IPS-20b (cell line): ENCODE measurements around the gene FAM227B.
"Not testable (repeated sequence)": the region's sequence is repeated elsewhere in the genome, so short reads cannot be mapped to it uniquely, and the experiment has no call there.

Source experiments
- H3K27ac ChIP-seq: one replicate; pipeline ENCODE4 v1.5.1; 2013; ENCODE audit warnings: low read length
- H3K27me3 ChIP-seq: 2 replicates; pipeline ENCODE4 v1.6.1; 2013; ENCODE audit warnings: mild to moderate bottlenecking, low read length, inconsistent platforms; ENCODE audit not compliant: insufficient read depth
- H3K36me3 ChIP-seq: 2 replicates; pipeline ENCODE4 v1.6.1; 2013; ENCODE audit warnings: low read depth, mild to moderate bottlenecking, inconsistent platforms, low read length, moderate library complexity; ENCODE audit not compliant: insufficient read depth
- H3K4me1 ChIP-seq: 2 replicates; pipeline ENCODE4 v1.6.1; 2013; ENCODE audit warnings: mild to moderate bottlenecking, control low read depth, inconsistent platforms, low read length, moderate library complexity; ENCODE audit not compliant: insufficient read depth
- H3K4me3 ChIP-seq: 2 replicates; pipeline ENCODE4 v1.5.1; 2013; ENCODE audit warnings: mild to moderate bottlenecking, low read length, inconsistent platforms
- H3K9ac ChIP-seq: 2 replicates; pipeline ENCODE4 v1.6.1; 2013; ENCODE audit warnings: low read depth, mild to moderate bottlenecking, inconsistent platforms, low read length, moderate library complexity
- H3K9me3 ChIP-seq: 2 replicates; pipeline ENCODE4 v1.6.1; 2013; ENCODE audit warnings: mild to moderate bottlenecking, low read depth, low read length, inconsistent platforms; ENCODE audit not compliant: insufficient read depth

FAM227B gene, protein sequence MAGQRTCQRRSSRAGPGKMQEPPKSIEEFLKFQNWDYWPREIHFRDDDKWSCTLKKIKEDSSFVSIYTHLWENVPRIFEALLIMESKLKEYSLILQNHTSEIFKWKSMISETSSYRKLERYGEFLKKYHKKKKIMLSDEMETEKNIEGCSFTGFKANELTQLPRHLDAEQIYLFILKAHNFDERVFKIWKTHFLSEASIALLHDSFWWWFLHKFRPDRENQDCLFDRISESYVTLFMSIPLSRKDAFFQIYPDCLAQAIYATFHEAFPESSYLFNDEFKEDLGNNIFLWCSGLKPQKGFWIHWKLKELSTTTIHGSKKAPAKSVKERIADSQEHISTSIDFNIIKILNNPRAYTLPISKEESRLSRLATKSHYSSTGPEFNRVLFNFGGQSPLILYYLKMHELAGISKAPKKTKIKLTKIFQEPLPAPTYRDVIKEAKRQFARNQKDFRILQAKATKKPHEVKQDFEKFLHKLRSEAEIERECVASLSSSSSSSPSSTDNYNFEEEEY

DNA sequence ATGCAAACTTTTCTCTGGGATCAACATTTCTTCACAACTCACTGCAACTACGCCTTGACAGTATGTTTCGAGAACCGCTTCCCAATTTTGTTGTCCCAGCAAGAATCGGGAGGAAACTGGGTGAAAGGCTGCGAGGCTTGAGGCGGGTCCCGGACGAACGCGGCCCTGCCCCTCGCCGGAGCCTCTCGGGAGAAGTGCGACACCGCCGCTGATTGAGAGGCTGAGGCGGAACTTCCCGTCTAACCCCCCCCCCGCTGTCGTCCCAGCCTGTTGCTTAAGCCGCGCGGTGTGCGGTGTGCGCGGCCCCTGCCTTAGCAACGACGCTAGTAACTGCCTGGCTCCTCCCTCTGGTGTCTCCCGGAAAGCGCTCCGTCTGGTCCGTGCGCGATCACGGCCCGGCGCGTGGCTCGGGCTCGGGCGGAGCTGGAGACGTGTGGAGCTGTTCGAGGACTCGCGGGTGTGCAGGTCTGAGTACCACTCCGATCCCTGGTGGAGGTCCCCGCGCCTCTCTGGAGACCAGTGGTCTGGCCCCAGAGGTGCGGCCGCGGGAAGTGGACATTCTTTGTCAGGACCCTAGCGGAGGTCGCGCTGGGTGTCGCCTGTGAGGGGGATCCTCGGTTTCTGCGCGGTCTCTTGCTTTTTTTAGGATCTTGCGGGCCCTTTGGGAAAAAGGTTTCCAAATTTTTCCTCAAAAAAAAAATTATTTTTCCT lies at the start of gene FAM227B, which contains the start of gene DTWD1:
FAM227B (minus strand) TSS at position 161 of the 711 bp plus-strand sequence. CDS start 5,647 bp downstream, outside the sequence.
DTWD1 (plus strand) TSS at position 391 of the 711 bp plus-strand sequence. CDS start 4,120 bp downstream, outside the sequence.
- Histone ChIP-seq H3K27ac (peak within 1 kb of the TSS; percentile 57), H3K27me3 (no peaks in the 10 kb centered on the region), H3K4me3 (peak within 1 kb of the TSS; percentile 94), H3K4me1 (peaks cover 5% of the 10 kb centered on the region; the same call in 1 of the 2 replicates), H3K9ac (peak within 1 kb of the TSS; percentile 94), H3K9me3 (peaks cover 15% of the 10 kb centered on the region), H3K36me3 (peaks cover 14% of the 10 kb centered on the region)

DNA sequence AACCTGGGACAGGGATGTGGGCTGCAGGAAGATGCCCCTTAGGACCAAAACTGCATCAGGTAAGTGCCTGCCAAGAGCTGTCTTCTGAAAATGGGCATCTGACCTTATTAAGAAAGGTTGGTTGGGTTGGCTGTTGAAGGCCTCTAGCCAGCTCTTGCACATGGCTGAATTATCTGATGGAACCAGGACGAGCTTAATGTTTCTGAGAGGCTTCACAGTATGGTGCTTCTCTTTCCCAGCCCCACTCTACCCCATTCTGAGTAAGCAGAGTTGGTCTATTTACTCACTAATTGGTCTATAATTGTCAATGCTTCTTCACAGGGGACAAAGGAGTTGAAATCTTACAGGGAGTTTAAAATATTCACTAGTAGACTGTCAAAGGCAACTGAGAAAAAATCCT lies 48.7 kb upstream of the FAM227B start:
- Histone ChIP-seq H3K9ac (no peak overlapping the region), H3K9me3 (no peaks in the 10 kb centered on the region), H3K4me1 (peaks cover 11% of the 10 kb centered on the region; the same call in 1 of the 2 replicates), H3K27me3 (no peaks in the 10 kb centered on the region), H3K36me3 (no peaks in the 10 kb centered on the region), H3K27ac (no peak overlapping the region), H3K4me3 (no peak overlapping the region)

DNA sequence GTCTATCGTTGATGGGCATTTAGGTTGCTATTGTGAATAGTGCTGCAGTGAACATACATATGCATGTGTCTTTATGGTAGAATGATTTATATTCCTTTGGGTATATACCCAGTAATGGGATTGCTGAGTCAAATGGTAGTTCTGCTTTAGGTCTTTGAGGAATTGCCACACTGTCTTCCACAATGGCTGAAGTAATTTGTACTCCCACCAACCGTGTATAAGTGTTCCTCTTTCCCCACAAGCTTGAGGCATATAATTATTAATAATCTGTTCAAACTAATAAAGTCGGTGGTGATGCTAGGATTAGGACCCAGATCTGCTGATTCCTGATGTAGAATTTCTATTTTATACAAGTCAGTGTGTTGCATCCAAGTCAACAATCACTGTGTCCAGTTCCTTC lies 45.9 kb upstream of the FAM227B start:
- not testable (repeated sequence) for H3K27me3 ChIP-seq, H3K36me3 ChIP-seq, H3K9me3 ChIP-seq, H3K9ac ChIP-seq, H3K4me3 ChIP-seq, H3K27ac ChIP-seq
- H3K4me1 ChIP-seq: peaks cover 11% of the 10 kb centered on the region; the same call in 1 of the 2 replicates

DNA sequence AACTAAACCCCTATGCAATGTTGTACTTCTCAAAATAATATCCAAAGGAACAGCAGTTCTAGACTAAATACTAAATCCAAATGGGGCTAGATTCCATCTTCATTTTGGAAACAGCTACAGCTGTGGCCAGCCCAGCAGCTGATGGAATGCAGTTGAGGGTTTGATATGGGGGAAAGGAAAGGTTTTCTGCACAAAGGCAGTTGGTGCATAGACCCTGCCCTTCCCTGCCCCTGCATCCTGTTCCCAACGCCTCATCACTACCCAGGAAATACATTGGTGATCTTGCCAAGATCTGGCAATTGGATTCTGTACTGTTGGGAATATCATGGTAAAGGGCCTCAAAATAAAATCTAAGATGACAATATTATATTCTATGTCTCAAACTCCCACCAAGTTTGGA lies 44.1 kb upstream of the FAM227B start:
- no peak overlapping the region for H3K27ac ChIP-seq
- no peak overlapping the region for H3K9ac ChIP-seq
- H3K4me3 ChIP-seq: no peak overlapping the region
- H3K36me3 ChIP-seq: no peaks in the 10 kb centered on the region
- H3K4me1 ChIP-seq: peaks cover 6% of the 10 kb centered on the region; the same call in 1 of the 2 replicates
- no peaks in the 10 kb centered on the region for H3K27me3 ChIP-seq
- no peaks in the 10 kb centered on the region for H3K9me3 ChIP-seq

DNA sequence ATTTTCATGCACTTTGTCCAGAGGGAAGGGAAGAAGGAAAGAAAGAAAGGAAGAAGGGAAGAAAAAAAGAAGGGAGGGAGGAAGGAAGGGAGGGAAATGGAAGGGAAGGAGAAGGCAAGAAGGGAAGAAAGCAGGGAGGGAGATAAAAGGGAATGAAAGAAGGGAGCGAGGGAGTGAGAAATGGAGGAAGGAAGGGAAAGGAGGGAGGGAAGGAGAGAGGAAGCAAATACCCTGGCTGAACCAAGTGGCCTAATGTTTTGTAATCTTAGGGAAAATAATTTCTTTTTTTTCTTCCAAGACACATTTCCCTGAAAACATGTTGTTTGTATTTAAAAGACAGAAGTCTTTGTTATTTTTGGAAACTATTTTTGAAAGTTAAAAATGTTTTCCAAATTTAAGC lies 36.1 kb upstream of the FAM227B start:
- no peak overlapping the region for H3K4me3 ChIP-seq
- H3K36me3 ChIP-seq: no peaks in the 10 kb centered on the region
- H3K9me3 ChIP-seq: peaks cover 26% of the 10 kb centered on the region; the same call in 1 of the 2 replicates
- no peak overlapping the region for H3K9ac ChIP-seq
- H3K4me1 ChIP-seq: no peaks in the 10 kb centered on the region
- no peaks in the 10 kb centered on the region for H3K27me3 ChIP-seq
- H3K27ac ChIP-seq: no peak overlapping the region

DNA sequence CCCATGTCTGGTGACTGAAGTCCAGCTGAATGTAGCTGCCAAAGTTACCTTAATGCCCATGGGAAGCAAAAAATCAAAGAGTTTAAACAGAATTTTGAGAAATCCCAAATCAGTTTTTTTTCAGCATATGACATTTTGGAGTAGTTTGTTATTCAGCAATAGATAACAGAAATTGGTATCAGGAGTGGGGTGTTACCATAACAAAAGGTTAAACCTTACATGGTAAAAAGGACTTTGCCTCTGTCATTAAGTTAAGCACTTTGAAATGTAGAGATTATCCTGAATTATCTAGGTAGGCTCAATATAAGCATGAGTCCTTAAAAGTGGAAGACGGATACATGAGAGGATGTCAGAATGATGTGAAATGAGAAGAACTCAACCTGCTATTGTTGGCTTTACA lies 32.3 kb upstream of the FAM227B start:
- Histone ChIP-seq H3K9me3 (peaks cover 26% of the 10 kb centered on the region; the same call in 1 of the 2 replicates), H3K27me3 (no peaks in the 10 kb centered on the region), H3K36me3 (no peaks in the 10 kb centered on the region), H3K4me1 (no peaks in the 10 kb centered on the region), H3K4me3 (no peak overlapping the region), H3K27ac (no peak overlapping the region), H3K9ac (no peak overlapping the region)

DNA sequence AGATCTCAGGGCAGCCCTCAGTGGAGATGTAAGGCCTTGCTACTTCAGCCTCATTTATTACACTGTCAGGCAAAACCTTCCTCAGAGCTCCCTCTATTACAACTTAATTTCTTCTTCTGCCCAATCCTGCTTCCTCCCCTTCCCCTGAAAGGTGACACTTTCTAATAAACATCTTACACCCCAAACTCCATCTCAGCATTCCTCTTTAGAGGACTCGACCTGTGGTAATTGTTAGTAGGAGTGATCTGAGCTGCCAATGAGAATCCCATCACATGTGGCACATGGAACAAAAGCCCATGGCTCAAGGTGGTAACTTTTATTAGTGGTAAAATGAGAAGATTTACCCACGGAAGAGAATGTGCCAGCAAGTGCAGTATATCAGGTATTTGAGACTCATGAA lies 30.1 kb upstream of the FAM227B start:
- H3K27me3 ChIP-seq: no peaks in the 10 kb centered on the region
- H3K36me3 ChIP-seq: no peaks in the 10 kb centered on the region
- no peak overlapping the region for H3K9ac ChIP-seq
- no peak overlapping the region for H3K27ac ChIP-seq
- no peak overlapping the region for H3K4me3 ChIP-seq
- no peaks in the 10 kb centered on the region for H3K4me1 ChIP-seq
- peaks cover 22% of the 10 kb centered on the region; the same call in 1 of the 2 replicates for H3K9me3 ChIP-seq

DNA sequence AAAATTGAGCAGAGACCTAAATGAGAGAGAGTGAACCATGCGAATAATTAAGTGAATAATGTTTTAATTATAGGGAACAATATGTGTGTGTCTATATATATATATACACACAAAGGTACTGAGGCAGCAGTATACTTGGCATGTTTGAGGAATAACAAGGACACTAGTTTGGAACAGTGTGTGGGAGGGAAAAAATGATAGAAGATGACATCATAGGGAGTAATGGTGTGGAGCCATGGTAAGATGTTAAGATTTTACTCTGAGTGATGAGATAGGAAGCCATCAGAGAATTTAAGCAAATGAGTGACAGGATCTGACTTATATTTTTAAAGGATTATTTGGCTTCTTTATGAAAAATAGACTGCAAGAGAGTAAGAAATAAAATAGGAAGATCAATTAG lies 29.4 kb upstream of the FAM227B start:
- Histone ChIP-seq H3K9me3 (peaks cover 22% of the 10 kb centered on the region; the same call in 1 of the 2 replicates), H3K36me3 (peaks cover 1% of the 10 kb centered on the region; the same call in 1 of the 2 replicates), H3K27me3 (no peaks in the 10 kb centered on the region), H3K4me3 (no peak overlapping the region), H3K4me1 (no peaks in the 10 kb centered on the region), H3K27ac (no peak overlapping the region), H3K9ac (no peak overlapping the region)

DNA sequence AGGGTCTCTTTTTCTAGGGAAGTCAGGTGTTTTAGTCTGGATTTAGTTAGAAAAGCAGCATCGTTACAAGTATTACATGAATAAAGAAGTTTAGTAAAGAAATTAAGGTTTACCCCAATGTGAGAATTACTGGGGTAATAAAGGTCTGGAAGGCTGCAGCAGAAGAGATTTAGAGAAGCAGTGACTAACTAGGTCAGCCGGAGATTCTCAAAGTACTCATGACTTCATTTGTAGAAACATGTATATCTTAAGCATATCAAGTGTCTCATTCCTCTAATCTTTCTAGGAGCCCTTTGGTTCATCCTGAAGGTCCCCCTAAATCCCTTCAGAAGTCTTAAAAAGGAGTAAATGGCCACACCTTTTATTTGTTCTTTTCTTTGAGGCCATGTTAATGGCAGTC lies 26.3 kb upstream of the FAM227B start:
- no peaks in the 10 kb centered on the region for H3K9me3 ChIP-seq
- H3K36me3 ChIP-seq: peaks cover 12% of the 10 kb centered on the region; the same call in 1 of the 2 replicates
- no peak overlapping the region for H3K27ac ChIP-seq
- peaks cover 9% of the 10 kb centered on the region for H3K4me1 ChIP-seq
- no peak overlapping the region for H3K9ac ChIP-seq
- H3K4me3 ChIP-seq: no peak overlapping the region
- no peaks in the 10 kb centered on the region for H3K27me3 ChIP-seq

DNA sequence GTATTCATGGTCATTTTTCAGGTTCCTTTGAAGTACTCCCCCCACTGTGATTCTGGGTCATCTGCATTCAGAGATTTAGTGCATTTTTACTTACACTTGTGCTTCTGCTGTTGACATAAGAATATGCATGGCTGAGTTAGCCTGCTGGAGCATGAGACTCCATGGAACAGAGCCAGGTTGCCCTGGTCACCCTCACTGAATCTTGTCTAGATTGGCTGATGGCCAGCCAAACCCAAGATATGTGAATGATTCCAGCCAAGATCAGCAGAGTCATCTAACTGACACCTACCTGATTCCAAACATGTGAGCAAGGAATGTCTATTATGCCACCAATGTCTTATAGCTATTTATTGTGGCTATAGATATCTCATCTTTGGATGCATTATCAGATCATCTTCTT lies 25.3 kb upstream of the FAM227B start:
- Histone ChIP-seq H3K27ac (no peak overlapping the region), H3K9me3 (no peaks in the 10 kb centered on the region), H3K27me3 (no peaks in the 10 kb centered on the region), H3K4me1 (peaks cover 9% of the 10 kb centered on the region), H3K4me3 (no peak overlapping the region), H3K36me3 (peaks cover 12% of the 10 kb centered on the region; the same call in 1 of the 2 replicates), H3K9ac (no peak overlapping the region)

DNA sequence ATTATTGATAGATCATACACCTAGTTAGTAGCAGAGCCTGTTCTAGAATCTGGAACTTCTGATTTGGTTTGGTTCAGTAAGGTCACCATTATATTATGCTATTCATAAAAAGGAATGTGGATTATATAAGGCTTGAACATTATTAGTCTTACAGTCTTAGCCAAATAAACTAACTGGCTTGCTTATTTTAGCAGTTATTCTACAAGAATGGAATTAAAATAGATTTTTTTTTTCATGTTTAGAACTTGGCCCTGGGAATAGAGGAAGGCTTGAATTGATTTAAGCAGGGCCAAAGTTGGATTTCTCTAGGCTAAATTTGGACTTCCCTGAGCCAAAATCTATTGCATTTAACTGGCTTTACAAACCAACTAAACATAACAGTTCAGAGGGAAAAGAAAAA lies 24.7 kb upstream of the FAM227B start:
- H3K9me3 ChIP-seq: no peaks in the 10 kb centered on the region
- H3K27ac ChIP-seq: no peak overlapping the region
- no peak overlapping the region for H3K4me3 ChIP-seq

More for the DNA sequence above, 24.7 kb upstream of the FAM227B start:
- peaks cover 9% of the 10 kb centered on the region for H3K4me1 ChIP-seq
- no peak overlapping the region for H3K9ac ChIP-seq
- no peaks in the 10 kb centered on the region for H3K27me3 ChIP-seq
- H3K36me3 ChIP-seq: peaks cover 12% of the 10 kb centered on the region; the same call in 1 of the 2 replicates
